ENCODE results near the gene CNOT6L.

The CNOT6L gene

GRCh38 chr4:77710059-77710458 lies 109.1 kb downstream of the CNOT6L start:
- no peak for DNase-seq

GRCh38 chr4:77706717-77707116 lies 112.5 kb downstream of the CNOT6L start:
- no peak for DNase-seq

- no peak for DNase-seq
Observed at GRCh38 chr4:77703666-77704065, 115.5 kb downstream of the CNOT6L start.

- DNase-seq, result no peak
Observed at GRCh38 chr4:77701121-77701520, 118.0 kb downstream of the CNOT6L start.

GRCh38 chr4:77699731-77700210 lies 119.4 kb downstream of the CNOT6L start:
- DNase-seq, result no peak

GRCh38 chr4:77697860-77698590 lies 121.1 kb downstream of the CNOT6L start:
- no peak for DNase-seq

- DNase-seq, result no peak
Observed at GRCh38 chr4:77695774-77696173, 123.4 kb downstream of the CNOT6L start.

- no peak for DNase-seq
Observed at GRCh38 chr4:77692847-77693432, 126.2 kb downstream of the CNOT6L start.

GRCh38 chr4:77681792-77682191 lies 137.4 kb downstream of the CNOT6L start:
- DNase-seq, result no peak

- no peak for DNase-seq
Observed at GRCh38 chr4:77676842-77677241, 142.3 kb downstream of the CNOT6L start.

- DNase-seq, result no peak
Observed at GRCh38 chr4:77671051-77671450, 148.1 kb downstream of the CNOT6L start.

GRCh38 chr4:77669946-77670590 lies 149.1 kb downstream of the CNOT6L start:
- DNase-seq, result no peak

- no peak for DNase-seq
Observed at GRCh38 chr4:77665381-77666069, 153.6 kb downstream of the CNOT6L start.
